GM10266 (cell line): ENCODE results near the gene ITGA7.

ENCODE experiments used
- DNase-seq: peaks from one replicate; pipeline ENCODE4 v3.0.0; 2012; ENCODE audit errors: extremely low spot score
- TF ChIP-seq, protein P1 (sequence below): IDR thresholded peaks from 2 replicates; pipeline ENCODE4 v1.5.1; 2012; ENCODE audit warnings: mild to moderate bottlenecking, low read depth; ENCODE audit not compliant: control insufficient read depth, insufficient read depth; ENCODE audit errors: missing control alignments

The ITGA7 gene

DNA sequence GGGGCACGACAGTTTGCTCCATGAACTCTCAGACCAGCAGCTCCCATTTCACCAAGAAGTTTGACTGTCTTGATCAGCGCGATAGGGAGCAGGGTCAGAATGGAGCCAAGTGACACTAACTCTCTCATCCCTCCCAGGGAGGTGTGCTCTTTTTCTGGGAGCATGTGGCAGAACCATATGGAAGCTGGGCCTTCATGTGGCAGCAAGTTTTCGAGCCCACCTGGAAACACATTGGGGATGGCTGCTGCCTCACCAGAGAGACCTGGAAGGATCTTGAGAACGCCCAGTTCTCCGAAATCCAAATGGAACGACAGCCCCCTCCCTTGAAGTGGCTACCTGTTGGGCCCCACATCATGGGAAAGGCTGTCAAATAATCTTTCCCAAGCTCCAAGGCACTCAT is 24.0 kb downstream of the ITGA7 start:
- DNase-seq: no peak
- TF ChIP-seq, protein P1, sequence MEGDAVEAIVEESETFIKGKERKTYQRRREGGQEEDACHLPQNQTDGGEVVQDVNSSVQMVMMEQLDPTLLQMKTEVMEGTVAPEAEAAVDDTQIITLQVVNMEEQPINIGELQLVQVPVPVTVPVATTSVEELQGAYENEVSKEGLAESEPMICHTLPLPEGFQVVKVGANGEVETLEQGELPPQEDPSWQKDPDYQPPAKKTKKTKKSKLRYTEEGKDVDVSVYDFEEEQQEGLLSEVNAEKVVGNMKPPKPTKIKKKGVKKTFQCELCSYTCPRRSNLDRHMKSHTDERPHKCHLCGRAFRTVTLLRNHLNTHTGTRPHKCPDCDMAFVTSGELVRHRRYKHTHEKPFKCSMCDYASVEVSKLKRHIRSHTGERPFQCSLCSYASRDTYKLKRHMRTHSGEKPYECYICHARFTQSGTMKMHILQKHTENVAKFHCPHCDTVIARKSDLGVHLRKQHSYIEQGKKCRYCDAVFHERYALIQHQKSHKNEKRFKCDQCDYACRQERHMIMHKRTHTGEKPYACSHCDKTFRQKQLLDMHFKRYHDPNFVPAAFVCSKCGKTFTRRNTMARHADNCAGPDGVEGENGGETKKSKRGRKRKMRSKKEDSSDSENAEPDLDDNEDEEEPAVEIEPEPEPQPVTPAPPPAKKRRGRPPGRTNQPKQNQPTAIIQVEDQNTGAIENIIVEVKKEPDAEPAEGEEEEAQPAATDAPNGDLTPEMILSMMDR: no peak

DNA sequence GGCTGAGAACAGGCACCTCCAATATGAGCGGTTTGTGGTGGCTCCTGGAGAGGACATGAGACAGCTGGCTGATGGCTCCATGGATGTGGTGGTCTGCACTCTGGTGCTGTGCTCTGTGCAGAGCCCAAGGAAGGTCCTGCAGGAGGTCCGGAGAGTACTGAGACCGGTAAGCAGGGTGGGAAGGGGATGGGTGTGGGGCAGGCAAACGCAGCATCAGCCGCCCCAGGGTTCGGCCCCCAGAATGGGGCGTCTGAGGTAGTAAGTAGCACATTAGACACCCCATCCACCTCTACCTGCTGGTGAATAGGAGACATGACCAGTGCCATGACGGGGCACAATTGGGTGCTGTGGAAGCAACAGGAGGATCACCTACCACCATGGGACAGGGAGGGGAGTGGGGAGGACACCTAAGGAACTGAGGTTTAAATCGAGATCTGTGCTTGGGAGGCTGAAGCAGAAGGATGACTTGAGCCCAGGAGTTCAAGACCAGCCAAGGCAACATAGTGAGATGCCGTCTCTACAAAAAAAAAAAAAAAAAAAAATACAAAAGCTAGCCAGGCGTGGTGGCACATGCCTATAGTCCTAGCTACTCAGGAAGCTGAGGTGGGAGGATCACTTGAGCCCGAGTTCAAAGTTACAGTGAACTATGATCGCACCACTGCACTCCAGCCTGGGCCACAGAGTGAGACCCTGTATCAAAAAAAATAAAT is 25.5 kb downstream of the ITGA7 start:
- no peak for DNase-seq
- TF ChIP-seq, protein P1: no peak

DNA sequence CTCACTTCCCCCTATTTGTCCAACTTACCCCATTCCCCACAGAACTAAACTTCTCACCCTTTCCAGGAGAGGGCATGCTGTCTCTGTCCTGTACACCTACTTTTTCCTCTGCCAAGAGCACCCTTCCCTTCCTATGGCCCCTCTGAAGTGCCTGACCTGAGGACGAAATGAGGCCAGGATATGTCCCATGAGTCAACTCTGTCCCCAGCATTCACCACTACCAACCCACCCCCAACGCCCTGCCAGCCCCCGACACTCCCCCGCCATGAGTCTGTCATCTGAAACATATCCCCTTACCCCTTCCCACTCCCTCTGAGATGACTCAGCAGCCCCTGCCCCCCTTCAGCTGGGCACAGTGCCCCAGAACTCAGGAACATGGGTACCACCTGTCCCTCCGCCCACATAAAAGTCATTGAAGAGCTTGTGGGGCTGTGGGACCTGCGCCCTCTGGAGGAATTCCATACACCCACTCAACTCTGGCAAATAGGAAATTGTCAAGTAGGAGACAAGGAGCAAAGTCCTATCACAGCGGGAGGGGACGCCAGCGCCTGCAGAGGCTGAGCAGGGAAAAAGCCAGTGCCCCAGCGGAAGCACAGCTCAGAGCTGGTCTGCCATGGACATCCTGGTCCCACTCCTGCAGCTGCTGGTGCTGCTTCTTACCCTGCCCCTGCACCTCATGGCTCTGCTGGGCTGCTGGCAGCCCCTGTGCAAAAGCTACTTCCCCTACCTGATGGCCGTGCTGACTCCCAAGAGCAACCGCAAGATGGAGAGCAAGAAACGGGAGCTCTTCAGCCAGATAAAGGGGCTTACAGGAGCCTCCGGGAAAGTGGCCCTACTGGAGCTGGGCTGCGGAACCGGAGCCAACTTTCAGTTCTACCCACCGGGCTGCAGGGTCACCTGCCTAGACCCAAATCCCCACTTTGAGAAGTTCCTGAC is 26.3 kb downstream of the ITGA7 start:
- no peak for DNase-seq
- TF ChIP-seq, protein P1: peak; percentile 6

DNA sequence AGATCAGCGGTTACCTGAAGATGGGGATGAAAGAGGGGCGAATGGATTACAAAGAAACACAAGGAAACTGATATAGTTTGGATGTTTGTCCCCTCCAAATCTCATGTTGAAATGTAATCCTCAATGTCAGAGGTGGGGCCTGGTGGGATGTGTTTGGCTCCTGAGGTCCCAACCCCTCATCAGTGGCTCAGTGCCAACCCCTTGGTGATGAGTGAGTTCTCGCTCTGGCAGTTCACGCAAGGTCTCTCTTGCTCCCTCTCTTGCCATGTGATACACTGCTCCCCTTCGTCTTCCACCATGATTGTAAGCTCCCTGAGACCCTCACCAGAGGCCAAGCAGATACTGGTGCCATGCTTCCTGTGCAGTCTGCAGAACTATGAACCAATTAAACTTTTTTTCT is 28.0 kb downstream of the ITGA7 start:
- no peak for DNase-seq
- TF ChIP-seq, protein P1: no peak

DNA sequence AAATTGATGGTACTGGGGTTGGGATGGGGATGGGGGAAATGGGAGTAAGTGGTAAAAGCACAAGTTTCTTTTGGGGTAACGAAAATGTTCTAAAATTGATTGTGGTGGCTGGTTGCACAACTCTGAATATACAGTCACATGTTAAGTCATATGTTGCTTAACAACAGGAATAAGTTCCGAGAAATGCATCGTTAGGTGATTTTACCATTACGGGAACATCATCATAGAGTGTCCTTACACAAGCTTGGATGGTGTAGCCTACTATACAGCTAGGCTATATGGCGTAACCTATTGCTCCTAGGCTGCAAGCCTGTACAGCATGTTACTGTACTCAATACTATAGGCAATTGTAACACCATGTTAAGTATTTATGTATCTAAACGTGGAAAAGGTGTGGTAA is 31.0 kb downstream of the ITGA7 start:
- DNase-seq: no peak

DNA sequence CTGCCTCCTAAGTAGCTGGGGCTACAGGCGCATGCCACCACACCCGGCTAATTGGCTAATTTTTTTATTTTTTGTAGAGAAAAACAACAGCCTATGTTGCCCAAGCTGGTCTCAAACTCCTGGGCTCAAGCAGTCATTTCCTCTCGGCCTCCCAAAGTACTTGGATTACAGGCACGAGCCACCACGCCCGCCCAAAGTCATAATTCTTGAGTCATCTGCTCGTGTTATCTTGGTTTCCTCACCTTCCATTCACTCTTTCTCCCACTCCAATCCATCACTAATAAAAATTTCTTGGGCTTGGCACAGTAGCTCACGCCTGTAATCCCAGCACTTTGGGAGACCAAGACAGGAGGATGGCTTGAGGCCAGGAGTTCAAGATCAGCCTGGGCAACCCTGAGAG is 32.0 kb downstream of the ITGA7 start:
- DNase-seq: no peak
- TF ChIP-seq, protein P1: no peak

More for the DNA sequence above, 31.0 kb downstream of the ITGA7 start:
- TF ChIP-seq, protein P1: no peak

DNA sequence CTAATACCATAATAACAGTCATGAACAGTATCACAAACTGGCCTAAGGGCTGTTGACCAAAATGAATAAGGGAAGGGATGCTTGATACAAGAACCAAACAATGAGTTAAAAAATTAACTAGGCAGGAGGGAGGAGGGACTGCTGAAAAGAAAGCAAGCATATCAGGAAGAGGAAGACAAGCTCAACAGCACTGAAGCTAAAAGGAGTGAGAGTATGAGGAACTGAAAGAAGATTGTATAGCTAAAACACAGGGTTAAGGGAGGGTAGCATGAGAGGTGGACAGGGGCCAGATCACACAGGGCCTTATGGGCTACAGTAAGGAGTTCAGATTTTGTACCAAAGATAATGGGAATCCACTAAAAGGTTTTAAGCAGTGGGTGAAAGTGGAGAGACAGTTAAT is 34.1 kb downstream of the ITGA7 start:
- DNase-seq: peak; percentile 59
- TF ChIP-seq, protein P1: no peak
